HG03108 (cell line): ENCODE results near the gene SNRNP70.
"Not testable (repeated sequence)": the region's sequence is repeated elsewhere in the genome, so short reads cannot be mapped to it uniquely, and the experiment has no call there.

Experiments
- ATAC-seq: cut with Tn5 transposase; IDR thresholded peaks from one replicate; pipeline ENCODE4 v1.9.1; 2021; ENCODE audit warnings: moderate library complexity; ENCODE audit not compliant: unreplicated experiment

The SNRNP70 gene

GRCh38 chr19:49141352-49141751 is 56.1 kb downstream of the SNRNP70 start:
- no peak for ATAC-seq

GRCh38 chr19:49142866-49143335 is 57.6 kb downstream of the SNRNP70 start:
- ATAC-seq, result peak; percentile 76

- ATAC-seq, result no peak
These were observed 60.5 kb downstream of the SNRNP70 start for GRCh38 chr19:49145573-49146407.

- not testable (repeated sequence) for ATAC-seq
These were observed 61.1 kb downstream of the SNRNP70 start for GRCh38 chr19:49146408-49146770.

- ATAC-seq, result no peak
These were observed 62.9 kb downstream of the SNRNP70 start for GRCh38 chr19:49148044-49148682.

- ATAC-seq, result no peak
These were observed 63.8 kb downstream of the SNRNP70 start for GRCh38 chr19:49148784-49149651.

GRCh38 chr19:49149652-49150105 is 64.4 kb downstream of the SNRNP70 start:
- ATAC-seq, result no peak

- no peak for ATAC-seq
These were observed 65.1 kb downstream of the SNRNP70 start for GRCh38 chr19:49150106-49150943.

GRCh38 chr19:49150944-49151243 is 65.6 kb downstream of the SNRNP70 start:
- ATAC-seq, result no peak

GRCh38 chr19:49151267-49152118 is 66.2 kb downstream of the SNRNP70 start:
- ATAC-seq, result no peak

GRCh38 chr19:49152119-49152550 is 66.9 kb downstream of the SNRNP70 start:
- ATAC-seq, result no peak

- ATAC-seq, result no peak
These were observed 68.0 kb downstream of the SNRNP70 start for GRCh38 chr19:49153167-49153809.

- ATAC-seq, result no peak
These were observed 69.0 kb downstream of the SNRNP70 start for GRCh38 chr19:49154279-49154678.

GRCh38 chr19:49155005-49155819 is 70.0 kb downstream of the SNRNP70 start, which contains the start of gene HRC:
TSS of gene HRC (minus strand) at chr19:49155396. CDS start at chr19:49155237, 159 bp downstream.
- ATAC-seq, result no peak

- no peak for ATAC-seq
These were observed 70.6 kb downstream of the SNRNP70 start for GRCh38 chr19:49155820-49156346.

GRCh38 chr19:49157445-49158224 is 72.4 kb downstream of the SNRNP70 start, which contains the start of gene TRPM4:
TSS of gene TRPM4 (plus strand) at chr19:49157792. CDS start at chr19:49157867, 75 bp downstream.
- ATAC-seq, result no peak
